ENCODE results near the gene DZIP1. TPM values are rescaled to one million over a fixed set of nuclear protein-coding genes. Genes with fewer than 3 reads are reported as not detected.

DZIP1 gene
- polyA plus RNA-seq, 3 donors: 59.1 to 73.8 (median 65.4) TPM

DNA sequence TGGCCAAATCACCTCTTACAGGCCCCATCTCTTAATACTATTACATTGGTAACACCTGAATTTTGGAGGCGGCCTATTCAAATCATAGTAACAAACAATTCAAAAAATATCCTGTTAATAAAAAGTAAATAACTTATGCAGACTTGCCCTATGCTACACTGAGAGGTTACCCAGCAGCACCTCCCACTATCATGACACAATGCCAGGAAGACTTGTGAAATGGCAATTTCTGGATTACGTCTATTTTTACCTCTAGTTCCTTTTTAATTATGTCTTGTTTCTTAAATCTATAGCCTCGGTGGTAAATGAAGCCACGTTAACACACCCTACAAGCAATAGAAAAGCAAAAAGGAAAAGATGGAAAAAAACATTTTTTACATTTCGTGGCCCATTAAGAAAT, 6.2 kb upstream of the DZIP1 start:
- no peak for DNase-seq

DNA sequence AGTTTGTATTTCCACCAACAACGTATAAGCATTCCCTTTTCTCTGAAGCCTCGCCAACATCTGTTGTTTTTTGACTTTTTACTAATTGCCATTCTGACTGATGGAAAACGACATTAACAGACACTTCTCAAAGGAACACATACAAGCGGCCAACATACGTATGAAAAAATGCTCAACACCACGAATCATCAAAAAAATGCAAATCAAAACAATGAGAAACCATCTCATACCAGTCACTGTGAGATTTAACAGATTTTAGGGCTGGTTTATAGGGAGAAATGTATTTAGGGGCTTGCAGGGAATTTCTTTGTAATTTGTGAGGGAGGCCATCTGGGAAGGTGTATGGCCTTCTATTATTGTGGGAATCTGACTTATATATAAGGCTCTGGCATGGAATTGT, 2.8 kb upstream of the DZIP1 start:
- DNase-seq: no peak

DNA sequence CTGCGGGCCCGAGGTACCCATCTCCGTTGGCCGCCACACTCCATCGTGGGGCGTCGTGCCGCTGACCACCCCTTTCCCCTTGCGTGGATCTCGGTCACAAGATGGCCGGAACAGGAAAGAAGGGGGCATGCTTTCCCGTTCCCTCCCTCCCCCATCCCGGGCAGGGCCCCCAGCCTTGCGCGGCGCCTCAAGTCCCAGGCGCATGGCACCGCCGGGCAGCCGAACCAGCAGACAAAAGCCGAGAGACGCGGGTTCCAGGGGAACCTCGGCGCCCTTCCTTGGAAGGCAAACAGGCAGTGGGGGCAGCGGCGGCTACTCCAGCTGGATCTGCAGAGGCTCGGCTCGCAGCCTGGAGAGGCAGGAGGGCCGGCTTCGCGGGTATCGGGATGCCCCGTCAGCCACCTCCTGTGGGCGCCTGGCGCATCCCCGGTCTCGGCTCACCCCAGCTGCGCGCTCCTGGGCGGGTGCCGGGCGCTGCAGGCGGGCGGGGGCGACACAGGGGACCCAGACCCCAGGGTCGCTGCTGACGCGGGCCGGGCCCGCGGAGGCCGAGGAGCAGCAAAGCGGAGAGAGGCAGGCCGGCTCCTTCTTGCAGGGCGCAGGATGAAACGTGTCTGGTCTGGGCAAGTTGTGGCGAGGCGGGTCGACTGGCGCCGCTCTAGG, 439 bp downstream of the DZIP1 start:
- peak; percentile 29 for DNase-seq

DNA sequence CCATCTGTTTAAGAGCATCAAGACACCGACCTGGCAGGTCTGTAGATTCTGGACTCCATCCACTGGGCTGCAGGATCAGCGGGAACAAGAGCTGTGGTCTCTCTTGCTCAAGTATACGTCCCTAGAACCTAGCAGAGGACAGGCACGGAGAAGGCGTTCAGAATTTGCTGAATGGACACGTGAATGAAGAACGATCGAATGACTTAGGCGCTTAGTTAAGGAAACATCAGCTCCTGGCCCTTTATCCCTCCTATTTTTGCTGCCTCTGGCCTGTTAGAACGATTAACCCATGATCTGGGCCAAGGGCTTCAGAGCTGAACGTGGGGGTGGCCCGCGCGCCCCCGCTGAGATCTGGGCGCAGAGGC, 953 bp downstream of the DZIP1 start:
- DNase-seq: peak; percentile 35

DNA sequence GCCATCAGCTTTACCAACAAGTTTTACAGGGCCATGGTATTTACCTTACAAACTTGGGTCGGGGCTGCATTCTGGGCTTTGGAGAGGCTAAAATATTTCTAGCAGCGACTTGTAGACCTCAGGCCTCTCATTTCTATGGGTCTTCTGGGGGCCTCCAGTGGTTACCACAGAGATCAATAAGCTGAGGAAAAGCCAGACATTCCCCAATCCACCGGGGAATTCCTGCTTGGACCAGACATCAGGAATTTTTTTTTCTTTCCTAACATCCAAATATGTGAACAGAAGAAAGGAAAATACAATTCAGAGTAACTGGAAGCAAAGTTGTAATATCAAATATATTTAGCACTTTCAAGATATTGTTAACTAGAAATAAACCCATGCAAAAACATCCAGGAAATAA, 1.5 kb downstream of the DZIP1 start:
- DNase-seq: no peak

DNA sequence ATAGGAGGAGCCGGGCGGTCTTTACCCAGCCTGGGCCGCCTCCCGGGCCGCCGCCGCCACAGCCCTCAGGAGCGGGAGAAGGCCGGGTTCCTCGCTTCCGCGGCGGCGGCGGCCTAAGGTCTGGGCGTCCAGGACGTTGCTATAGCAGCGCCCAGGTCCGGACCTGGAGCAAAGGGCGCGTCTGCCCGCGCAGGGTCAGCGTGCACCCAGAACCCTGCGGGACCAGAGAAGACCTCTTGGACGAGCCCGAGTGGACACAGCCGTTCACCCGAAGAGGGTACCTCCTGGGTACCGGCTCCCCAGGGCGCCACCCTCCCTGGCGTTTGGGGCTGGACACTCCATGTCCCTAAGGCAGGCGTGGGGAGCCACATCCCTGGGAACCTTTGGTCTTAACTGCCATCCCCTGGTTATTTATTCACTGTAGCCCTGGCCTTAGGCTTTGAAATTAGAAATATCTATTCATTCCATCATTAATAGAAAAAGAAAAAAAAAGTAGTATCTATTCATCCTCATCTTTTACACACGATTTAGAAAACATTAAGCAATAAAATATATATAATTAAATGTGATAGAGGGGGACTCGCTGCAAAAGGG, 2.4 kb downstream of the DZIP1 start:
- DNase-seq: peak; percentile 40

DNA sequence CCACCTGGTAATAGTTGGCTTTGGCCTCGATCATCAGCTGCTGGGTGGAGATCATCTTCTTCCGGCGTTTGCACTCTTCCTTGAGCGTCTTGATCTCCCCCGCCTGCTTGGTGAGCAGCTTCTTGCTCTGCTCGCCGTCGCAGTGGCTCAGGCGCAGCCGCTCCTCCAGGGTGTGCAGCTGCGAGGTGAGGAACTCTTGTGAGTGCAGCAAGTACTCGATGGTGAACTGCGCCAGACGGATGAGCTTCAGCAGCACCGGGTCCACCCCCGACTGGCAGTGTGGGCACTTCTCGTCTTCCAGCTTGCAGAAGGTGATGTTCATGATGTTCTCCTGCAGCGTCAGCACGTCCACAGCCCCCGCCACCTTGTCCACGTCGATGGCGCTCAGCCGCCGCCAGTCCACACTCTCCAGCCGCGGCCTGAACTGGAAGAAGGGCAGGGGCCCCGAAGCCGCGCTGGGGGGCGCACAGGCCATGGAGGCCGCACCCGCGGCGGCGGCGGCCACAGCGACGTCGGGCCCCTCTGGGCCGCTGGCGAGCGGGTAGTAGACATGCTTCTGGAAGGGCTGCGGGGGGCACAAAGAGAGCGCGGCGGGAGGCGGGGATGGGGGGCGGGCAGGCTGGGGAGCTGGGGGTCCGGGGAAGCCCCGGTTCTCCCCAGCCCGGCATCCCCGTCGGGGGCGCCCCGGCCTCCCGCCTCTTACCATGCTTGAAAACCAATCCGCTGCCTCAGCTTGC, 3.0 kb downstream of the DZIP1 start:
- no peak for DNase-seq

DNA sequence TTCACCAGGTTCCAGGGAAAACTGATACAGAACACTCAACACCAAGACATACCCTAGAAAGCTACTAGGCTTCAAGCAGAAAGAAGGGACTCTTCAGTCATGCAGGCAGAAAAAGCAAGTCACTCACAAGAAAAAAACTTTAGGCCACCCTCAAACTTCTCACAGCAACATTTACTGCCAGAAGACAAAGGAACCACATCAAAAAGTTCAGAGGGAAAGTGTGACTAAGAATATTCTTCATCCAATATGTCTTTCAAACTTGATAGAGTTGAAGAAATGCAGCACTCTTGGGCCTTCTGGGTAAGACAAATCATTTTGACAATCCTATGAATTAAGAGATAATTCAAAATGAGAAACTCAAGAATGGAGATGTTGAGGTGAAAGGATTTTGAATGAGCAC, 7.7 kb downstream of the DZIP1 start:
- no peak for DNase-seq

DNA sequence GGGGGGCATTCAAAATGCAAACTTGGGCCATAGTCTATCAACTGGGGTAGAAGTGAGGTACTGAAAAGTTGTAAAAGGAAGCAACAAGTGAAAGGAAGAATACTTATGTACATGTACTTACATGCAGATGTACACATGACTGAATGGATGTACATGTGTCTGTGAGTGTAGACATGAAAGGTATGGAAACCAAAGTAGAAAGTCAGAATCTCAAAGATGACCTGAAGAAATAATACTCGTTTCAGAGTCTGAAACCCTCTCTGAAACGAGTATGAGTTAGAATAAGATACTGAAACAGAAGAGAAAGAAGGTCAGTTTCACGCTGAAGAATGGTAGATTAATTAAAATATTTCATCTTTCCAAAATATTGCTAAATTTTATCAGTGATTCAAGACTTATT, 13.9 kb downstream of the DZIP1 start:
- no peak for DNase-seq

DNA sequence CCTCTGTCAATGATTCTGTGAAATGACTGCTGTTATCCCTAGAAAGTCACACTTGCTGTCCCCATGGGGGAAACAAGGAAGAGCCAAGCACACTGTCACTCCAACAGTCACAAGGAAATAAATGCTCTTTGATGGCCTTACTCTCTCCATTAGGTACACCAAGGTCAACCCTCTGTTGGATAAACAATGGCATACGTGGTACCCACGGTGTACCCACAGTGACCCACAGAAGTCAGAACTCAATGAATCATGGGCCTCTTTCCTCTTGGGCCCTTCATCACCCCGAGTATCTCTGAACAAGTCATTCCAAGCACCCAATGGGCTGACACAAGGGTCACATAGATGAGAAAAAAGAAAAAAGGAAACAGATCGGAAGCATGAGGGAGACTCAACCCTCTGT, 15.4 kb downstream of the DZIP1 start:
- DNase-seq: no peak

DNA sequence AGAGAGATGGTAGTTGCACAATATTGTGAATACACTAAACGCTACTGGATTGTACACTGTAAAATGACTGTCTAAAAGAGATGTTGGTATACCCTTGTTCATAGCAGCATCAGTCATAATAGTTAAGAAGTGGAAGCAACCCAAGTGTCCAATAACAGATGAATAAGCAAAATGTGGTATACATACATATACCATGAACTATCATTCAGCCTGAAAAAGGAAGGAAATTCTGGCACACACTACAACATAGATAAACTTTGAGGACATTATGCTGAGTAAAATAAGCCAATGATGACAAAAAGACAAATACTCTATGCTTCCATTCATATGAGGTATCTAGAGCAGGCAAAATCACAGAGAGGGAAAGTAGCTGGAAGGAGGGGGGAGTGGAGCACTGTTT, 16.0 kb downstream of the DZIP1 start:
- DNase-seq: no peak

DNA sequence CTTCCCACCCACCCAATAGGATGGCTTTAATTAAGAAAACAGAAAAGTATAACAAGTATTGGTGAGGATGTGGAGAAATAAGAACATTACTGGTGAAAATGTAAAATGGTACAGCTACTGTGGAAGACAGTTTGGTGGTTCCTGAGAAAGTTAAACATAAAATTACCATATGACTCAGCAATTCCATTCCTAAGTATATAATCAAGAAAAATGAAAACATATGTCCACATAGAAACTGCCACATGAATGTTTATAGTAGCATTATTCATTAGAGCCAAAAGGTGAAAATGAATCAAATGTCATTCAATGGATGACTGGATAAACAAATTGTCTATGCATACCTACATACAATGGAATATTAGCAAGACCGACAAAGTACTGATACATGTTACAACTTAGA, 16.9 kb downstream of the DZIP1 start:
- DNase-seq: no peak

DNA sequence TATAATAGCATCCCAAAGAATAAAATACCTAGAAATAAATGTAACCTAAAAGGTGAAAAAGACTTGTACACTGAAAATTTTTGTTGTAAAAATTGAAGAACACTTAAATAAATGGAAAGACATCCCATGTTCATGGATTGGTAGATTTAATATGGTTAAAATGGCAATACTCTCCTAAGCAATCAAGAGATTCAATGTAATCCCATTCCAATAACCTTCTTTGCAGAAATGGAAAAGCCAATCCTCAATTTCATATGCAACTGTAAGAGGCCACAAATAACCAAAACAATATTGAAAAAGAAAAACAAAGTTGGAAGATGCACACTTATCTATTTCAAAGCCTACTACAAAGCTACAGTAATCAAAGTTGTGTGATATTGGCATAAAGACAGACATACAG, 17.7 kb downstream of the DZIP1 start:
- no peak for DNase-seq

DNA sequence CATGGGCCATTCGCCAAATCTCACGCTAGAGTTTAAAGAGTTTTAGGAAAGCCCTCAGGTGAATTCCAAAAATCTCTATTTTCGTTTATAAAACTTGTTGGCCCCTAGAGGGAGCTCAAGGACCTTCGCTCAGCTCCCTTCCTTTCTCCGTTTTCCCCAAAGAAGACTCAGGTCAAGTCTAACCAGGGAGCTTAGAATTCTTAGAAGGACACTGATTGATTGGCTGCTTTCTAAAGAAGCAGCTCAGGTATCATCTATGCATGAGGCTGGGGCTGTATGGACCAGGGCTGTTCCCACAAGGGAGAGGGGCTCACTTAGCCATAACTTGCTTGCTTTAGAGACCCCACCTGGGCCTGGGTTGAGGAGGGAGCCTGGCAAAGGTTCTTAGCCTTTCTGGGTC, 20.5 kb downstream of the DZIP1 start:
- peak; percentile 54 for DNase-seq

DNA sequence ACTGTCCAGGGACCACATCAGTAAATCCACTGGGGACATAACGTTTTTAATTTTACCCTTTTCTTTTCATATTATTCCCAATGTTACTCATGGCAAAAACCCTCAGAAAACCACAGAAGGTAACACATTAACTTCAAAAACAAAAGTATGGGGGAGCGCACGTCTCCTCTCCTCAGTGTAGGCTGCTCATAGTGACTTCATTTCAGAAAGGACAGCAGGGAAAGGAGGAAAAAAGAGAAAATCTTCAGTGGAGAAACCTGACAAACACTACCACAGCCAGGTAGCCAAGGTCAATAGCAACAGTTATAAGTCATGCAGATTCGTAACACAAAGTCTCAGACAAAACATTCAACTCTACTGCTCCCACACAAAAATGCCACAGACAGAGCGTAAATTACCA, 21.4 kb downstream of the DZIP1 start:
- DNase-seq: no peak

DNA sequence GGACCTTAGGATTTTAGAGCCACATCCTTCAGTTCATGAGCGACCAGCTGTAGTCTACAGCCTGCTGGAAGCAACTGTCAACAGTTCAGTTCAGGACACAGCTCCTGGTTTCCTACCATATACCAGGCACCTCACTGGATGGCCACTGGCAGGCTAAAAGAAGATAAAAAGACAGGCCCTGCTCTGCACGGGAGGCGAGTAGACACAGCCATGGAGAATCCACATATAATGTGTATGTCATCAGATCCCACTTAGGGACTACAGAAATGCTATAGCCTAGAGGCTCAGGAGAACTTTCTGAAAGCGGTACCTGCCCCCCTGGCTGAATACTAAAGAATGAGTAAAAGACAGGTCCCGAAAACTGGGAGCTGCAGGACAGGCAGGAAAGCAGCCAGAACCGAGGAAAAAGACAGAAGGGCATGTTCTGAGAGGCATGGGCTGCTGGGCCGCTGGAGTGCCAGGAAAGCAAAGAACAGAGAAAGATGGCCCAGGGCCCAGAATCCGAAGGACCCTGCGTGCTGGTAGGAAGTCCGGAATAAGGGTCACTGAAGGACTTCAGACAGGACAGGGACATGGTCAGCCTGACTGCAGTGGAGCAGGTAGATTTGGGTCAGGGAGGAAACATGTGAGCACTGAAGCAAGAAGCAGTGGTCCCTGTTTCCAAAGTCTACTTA, 23.5 kb downstream of the DZIP1 start:
- DNase-seq: no peak

DNA sequence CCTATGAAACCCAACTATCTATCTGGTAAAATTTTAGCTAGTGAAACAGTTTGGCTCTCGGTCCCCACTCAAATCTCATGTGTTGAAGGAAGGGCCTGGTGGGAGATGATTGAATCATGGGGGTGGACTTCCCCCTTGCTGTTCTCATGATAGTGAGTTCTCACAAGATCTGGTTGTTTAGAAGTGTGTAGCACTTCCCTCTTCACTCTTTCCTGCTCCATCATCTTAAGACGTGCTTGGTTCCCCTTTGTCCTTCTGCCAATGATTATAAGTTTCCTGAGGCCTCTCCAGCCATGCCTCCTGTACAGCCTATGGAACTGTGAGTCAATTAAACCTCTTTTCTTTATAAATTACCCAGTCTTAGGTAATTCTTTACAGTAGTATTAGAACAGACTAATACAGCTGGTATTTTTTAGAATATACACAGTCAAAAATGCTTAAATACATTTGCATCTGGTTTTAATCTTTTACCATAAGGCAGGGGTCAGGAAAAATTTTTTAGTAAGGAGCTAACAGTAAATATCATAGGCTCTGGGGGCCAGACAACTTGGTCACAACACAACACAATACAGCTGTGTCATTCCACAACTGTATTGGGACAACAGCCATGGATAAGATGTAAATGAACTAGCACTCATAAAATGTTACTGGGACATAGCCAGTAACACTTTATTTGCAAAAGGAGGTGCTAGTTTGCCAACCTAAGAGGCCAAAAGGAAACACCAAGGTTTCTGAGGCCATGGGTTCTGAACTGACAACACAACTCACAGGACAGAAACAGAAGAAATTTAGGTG, 24.3 kb downstream of the DZIP1 start:
- DNase-seq: no peak

DNA sequence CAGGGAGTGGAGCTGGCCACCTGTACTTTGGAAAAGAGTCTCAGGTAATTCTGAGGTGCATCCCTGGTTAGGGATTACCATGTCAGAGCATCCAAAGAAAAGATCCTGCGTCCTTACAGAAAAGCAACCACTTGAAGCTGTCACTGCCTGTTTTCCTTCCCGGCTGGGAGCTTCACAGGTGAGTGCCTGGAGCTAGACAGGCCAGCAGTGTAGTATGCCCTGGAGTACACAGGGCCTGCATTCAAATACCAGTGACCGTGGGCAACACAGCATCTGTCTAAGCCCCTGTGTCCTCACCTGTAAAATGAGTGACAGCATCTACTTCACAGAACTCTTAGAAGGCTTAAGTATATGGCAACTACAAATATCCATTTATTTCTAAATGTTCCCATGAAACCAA, 29.0 kb downstream of the DZIP1 start:
- DNase-seq: no peak

DNA sequence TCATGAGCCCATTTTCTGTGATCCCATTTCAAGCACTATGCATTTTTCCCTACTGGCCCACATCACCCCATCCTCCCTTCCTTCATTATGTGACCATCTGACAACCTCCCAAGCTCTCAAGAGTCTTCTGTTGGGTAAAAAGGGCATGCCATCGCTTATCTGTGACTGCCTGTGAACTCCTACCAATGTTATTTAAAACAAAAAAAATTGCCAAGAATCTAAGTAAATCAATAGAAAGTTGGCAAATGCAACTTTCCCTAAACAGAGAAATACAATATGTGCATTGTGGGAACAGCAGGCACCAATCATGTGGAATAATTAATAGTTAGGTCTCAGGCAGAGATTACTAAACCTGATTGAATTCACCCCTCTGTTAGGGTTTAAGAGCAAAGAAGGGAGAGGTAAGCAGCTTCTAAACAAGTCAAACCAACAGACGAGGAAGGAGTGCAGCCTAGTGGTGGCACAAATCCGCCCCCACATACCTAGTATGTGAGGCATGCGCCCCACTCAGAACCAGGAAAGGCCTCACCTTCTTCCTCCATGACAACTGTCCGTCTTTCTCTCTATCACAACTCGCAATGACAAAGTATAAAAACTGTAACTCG, 29.8 kb downstream of the DZIP1 start:
- DNase-seq: no peak

DNA sequence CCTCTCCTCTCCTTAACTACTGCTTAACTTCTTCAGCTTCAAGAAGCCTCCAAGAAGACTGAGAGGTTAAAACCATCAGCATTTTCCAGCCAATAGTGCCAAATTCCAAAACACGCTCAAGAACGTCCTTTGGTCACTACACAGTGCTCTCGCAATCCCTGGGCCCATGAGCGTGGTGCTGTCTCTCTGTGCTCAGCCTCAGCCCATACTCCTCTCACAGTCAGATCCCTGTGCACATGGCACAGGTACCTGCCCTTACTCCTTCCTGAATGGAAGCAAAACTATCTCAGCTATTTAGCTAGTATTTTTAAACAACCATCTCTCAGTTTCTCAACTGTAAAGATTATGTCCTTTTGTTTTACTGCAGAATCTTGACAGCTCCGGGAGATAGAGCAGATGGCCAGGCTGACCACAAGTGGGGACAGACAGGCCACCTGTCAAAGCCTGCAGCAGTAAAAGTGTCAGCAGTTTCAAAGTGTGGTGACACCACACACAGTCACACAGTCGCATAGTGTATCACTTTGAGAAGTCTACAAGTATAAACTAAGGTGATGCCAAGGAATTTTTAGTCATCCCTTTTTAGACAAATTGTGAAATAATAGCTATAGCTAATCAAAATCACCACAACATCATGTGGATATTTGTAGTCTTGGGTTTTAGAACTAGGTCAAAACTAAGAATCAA, 35.7 kb downstream of the DZIP1 start:
- no peak for DNase-seq

DNA sequence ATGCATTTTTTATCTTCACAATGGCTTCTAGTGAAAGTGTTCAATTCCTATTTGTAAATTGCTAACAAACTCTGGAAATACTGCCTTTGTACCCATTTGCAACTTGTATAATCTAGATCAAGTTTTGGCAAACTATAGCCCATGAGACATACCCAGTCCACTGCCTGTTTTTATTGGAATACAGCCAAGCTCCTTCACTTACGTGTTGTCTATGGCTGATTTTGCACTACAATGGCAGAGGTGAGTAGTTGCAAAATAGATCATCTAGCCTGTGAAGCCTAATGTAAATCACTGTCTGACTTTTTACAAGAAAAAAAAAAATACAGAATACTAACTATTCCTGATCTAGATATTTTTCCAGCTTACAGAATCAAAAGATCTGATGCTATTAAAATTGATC, 37.1 kb downstream of the DZIP1 start:
- no peak for DNase-seq

Measured in renal pelvis (tissue), 4 donors.